ENCODE measurements around the gene ASPSCR1. TPM values are rescaled to one million over a fixed set of nuclear protein-coding genes. Genes with fewer than 3 reads are reported as not detected.
A peak's percentile ranks its signal among the peaks of the same experiment; 100 is the strongest.

ASPSCR1 gene
- total and polyA plus RNA-seq, 8 donors, result 35.1 to 64.3 (median 44.4) TPM

DNA sequence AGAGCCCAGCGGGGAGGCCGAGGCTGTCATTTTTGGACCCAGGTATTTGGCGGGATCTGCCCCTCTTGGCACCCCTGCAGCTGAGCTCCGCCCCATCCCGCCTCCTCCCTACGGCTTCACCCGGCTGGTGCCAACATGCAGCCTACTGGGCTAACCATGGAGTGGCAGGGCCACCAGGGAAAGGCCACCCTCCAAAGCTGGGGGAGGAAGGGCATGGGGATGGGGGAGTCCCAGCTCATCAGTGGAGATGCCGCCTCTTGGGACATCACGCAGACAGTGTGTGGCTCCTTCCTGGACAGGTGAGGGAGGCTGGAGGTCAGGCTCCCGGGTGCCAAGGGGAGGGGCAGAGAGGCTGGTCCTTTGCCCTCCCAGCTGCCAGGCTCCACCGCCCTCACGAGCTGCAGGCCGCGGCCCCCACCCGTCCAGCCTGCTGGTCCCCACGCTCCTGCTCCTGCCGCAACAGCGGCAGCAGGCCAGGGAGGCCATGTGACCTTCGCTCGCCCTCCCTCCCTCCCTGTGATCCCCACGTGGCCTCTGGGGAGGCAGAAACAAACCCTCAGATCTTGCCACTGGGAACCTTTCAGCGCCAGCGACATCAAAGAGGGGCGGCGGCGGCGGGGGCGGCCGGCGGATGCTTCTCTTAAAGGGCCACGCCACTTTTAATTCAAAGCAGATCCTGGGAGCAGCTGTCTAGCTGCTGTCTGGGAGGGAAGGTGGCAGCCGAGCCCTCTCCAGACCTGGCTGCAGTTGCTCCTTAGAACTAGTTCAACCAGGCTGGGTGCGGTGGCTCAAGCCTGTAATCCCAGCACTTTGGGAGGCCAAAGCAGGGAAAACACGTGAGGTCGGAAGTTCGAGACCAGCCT is 9.7 kb upstream of the ASPSCR1 start:
- no peak overlapping the region for H3K4me3 ChIP-seq
- no peak overlapping the region for H3K27ac ChIP-seq
- H3K4me1 ChIP-seq, result peaks cover 18 to 32% of the 10 kb centered on the region in 2 donors
- ATAC-seq (peak; percentile 92), DNase-seq (peak; percentile 68 to 92 (median 89))
- H3K27me3 ChIP-seq, result peaks cover 0 to 54% of the 10 kb centered on the region in 2 donors
- no peaks in the 10 kb centered on the region for H3K36me3 ChIP-seq
- intact Hi-C loops (cut with DNase I), result no loop called here
- no peaks in the 10 kb centered on the region for H3K9me3 ChIP-seq
- TF ChIP-seq, protein P1, sequence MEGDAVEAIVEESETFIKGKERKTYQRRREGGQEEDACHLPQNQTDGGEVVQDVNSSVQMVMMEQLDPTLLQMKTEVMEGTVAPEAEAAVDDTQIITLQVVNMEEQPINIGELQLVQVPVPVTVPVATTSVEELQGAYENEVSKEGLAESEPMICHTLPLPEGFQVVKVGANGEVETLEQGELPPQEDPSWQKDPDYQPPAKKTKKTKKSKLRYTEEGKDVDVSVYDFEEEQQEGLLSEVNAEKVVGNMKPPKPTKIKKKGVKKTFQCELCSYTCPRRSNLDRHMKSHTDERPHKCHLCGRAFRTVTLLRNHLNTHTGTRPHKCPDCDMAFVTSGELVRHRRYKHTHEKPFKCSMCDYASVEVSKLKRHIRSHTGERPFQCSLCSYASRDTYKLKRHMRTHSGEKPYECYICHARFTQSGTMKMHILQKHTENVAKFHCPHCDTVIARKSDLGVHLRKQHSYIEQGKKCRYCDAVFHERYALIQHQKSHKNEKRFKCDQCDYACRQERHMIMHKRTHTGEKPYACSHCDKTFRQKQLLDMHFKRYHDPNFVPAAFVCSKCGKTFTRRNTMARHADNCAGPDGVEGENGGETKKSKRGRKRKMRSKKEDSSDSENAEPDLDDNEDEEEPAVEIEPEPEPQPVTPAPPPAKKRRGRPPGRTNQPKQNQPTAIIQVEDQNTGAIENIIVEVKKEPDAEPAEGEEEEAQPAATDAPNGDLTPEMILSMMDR (IDR thresholded peaks at IDR 0.05), result no peak

DNA sequence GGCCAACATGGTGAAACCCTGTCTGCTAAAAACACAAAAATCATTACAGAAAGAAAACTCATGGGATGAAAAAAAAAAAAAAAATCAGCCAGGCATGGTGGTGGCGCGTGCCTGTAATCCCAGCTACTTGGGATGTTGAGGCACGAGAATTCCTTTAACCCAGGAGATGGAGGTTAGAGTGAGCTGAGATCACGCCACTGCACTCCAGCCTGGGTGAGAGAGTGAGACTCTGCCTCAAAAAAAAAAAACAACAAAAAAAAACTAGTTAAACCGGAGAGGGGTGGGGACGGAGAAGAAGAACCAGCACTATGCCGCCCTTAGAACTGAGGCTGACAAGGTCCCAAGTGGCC is 9.1 kb upstream of the ASPSCR1 start:
- Histone ChIP-seq H3K4me3 (no peak overlapping the region), H3K27ac (no peak overlapping the region), H3K36me3 (no peaks in the 10 kb centered on the region), H3K27me3 (peaks cover 0 to 48% of the 10 kb centered on the region in 2 donors), H3K9me3 (peaks cover 0 to under 1% of the 10 kb centered on the region in 2 donors), H3K4me1 (peaks cover 18 to 32% of the 10 kb centered on the region in 2 donors)
- TF ChIP-seq, protein P1 (IDR thresholded peaks at IDR 0.05), result no peak
- no peak for ATAC-seq
- DNase-seq, result no peak
- intact Hi-C loops (cut with DNase I), result no loop called here

DNA sequence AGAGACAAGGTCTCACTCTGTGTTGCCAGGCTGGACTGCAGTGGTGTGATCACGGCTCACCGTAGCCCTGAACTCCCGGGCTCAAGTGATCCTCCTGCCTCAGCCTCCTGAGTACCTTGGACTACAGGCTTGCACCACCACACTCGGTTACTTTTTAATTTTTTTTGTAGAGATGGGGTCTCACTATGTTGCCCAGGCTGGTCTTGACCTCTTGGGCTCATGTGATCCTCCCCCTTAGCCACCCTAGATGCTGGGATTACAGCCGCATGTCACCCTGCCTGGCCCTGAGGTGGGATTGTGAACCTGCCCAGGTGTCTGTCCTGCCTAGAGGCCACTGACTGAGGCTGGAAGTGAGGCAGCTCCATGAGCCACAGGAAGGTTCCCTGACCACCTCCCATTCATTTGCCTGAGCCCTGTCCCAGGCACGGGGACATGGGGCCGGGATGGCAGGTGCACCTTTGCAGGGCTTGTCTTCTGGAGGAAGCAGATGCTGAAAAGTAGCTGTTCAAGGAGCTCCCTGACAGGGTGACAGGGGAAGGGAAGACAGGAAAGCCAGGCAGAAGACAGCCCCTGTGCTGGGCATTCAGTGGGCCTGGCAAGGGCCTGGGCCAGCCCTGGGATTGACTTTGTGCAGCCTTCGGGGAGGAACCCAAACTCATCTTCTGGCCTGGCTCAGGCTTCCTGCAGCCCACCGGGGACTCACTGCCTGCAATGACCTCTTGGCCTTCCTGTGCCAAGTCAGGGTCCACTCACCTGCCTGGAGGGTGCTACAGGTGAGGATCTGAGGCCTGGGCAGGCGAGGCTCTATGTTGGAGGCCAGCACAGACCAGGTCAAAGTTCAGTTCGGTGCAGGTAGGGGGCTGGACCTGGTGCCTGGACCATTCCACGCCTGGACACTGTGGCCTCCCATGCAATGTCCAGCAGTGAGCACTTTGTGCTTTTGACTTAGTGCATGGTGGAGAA is 8.3 kb upstream of the ASPSCR1 start:
- H3K36me3 ChIP-seq, result no peaks in the 10 kb centered on the region
- no peak overlapping the region for H3K27ac ChIP-seq
- peaks cover 0 to 5% of the 10 kb centered on the region in 2 donors for H3K9me3 ChIP-seq
- peaks cover 0 to 40% of the 10 kb centered on the region in 2 donors for H3K27me3 ChIP-seq
- H3K4me1 ChIP-seq, result peaks cover 18 to 32% of the 10 kb centered on the region in 2 donors
- intact Hi-C loops (cut with DNase I), result no loop called here
- TF ChIP-seq, protein P1 (IDR thresholded peaks at IDR 0.05), result no peak
- DNase-seq (no peak), ATAC-seq (no peak)
- H3K4me3 ChIP-seq, result no peak overlapping the region

DNA sequence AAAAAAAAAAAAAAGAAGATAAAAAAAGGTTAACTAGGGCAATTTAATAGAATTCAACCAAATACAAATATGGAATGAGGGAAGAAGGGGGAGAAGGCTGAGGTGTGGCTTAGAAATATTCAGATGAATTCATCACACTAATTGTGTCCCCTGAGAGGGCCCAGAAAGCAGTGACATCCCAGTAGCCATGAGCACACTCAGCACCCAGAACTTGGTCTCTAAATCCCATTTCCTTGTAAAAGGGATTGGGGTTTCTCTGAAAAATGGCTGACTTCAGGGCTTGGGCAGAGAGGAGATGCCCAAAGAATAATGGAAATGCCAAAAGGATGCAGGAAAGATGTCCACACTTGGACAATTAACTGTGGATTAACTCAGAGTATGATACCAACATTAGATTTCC is 4.0 kb upstream of the ASPSCR1 start:
- H3K9me3 ChIP-seq, result peaks cover 0 to 5% of the 10 kb centered on the region in 2 donors
- no peak overlapping the region for H3K27ac ChIP-seq
- ATAC-seq (no peak), DNase-seq (no peak)
- no peaks in the 10 kb centered on the region for H3K27me3 ChIP-seq
- peaks cover 6 to 16% of the 10 kb centered on the region in 2 donors for H3K4me1 ChIP-seq
- TF ChIP-seq, protein P1 (IDR thresholded peaks at IDR 0.05), result no peak
- H3K36me3 ChIP-seq, result no peaks in the 10 kb centered on the region
- intact Hi-C loops (cut with DNase I), result no loop called here
- H3K4me3 ChIP-seq, result no peak overlapping the region
